Posterior vena cava (tissue), 2 donors: ENCODE data around the gene SAMD11. TPM values are rescaled to one million over a fixed set of nuclear protein-coding genes. Genes with fewer than 3 reads are reported as not detected.

Experiments
- DNase-seq: peaks from one replicate; pipeline ENCODE4 v3.0.0-alpha.2; 2020; ENCODE audit warnings: low spot score
- intact Hi-C, 2 donors: fragments of 100-400 bp; cut with DNase I; formaldehyde crosslinking; loops; one replicate each; pipeline versions ENCODE4 v1.14.1 to v1.14.2; 2022 to 2023
- total RNA-seq, 2 donors: library from RNA; stranded (reverse); fragmentation: NEBNext Ultra II Directional; extraction: Animal tissue kit (Norgen Biotek cat#: 25700); gene quantifications; one replicate each; pipeline ENCODE4 v1.2.1, GENCODE V29; 2021
- donor health status: DM: yes; HTN: yes; CAD: no.
- donor health status: DM: yes; HTN: yes; CAD: no.

SAMD11 gene
- total RNA-seq, 2 donors from 2014 or later = 16.5 to 38.0 TPM

GRCh38 chr1:954927-955326, 31.2 kb downstream of the SAMD11 start:
- no peak for DNase-seq
- intact Hi-C loops = no loop called here

GRCh38 chr1:955474-955873, 31.8 kb downstream of the SAMD11 start:
- intact Hi-C loops = no loop called here
- no peak for DNase-seq

DNA sequence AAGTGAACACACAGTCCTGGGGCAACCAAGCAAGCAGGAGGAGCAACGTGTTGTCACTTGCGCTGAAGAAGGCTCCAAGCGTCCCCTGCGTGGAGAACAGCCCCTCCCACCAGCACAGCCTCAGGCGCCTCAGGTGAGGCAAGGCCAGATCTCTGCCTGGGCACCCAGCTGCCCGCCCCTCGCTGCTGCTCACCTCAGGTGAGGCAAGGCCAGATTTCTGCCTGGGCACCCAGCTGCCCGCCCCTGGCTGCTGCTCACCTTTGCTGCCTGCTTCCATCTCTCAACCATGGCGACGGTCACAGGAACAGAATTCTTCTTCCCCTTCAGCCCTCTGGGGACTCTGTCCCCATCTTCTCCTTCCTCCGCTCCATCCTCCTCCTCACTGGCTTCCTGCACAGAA, 32.9 kb downstream of the SAMD11 start:
- DNase-seq = no peak
- intact Hi-C loops = no loop called here

- intact Hi-C loops = no loop called here
- DNase-seq = peak; percentile 98
Measured at GRCh38 chr1:958823-959730, 35.4 kb downstream of the SAMD11 start, which contains the start of gene NOC2L. TSS of gene NOC2L (minus strand) at chr1:959256. CDS start at chr1:959240, 16 bp downstream.

DNA sequence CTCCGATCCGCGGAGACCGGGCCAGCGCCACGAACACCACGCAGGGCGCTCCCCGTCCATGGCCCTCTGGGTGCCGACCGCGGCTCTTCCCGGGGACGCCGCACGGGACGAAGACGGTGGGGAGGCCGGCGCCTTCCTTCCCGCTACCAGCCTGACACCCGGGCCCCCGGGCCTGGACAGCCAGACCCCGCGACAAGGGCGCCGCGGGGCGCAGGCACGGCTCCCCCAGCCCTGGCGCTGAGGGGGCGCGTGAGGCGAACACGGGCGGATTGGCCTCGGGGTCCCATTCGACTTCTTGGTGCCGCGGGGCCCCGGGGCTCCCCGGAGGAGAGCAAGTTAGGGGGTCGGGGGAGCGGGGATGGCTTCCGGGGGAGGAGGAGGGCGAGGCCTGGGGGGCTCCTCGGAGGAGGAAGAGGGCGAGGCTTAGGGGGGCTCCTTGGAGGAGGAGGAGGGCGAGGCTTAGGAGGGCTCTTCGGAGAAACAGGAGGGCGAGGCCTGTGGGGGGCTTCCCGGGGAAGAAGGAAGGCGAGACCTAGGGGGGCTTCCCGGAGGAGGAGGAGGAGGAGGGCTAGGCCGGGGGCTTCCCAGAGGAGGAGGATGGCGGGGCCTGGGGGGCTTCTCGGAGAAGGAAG, 36.1 kb downstream of the SAMD11 start:
- intact Hi-C loops = no loop called here
- no peak for DNase-seq

- intact Hi-C loops = no loop called here
- peak; percentile 94 for DNase-seq
Measured at GRCh38 chr1:960363-961131, 36.8 kb downstream of the SAMD11 start, which contains the start of gene KLHL17. TSS of gene KLHL17 (plus strand) at chr1:960584. CDS start at chr1:960694, 110 bp downstream.

DNA sequence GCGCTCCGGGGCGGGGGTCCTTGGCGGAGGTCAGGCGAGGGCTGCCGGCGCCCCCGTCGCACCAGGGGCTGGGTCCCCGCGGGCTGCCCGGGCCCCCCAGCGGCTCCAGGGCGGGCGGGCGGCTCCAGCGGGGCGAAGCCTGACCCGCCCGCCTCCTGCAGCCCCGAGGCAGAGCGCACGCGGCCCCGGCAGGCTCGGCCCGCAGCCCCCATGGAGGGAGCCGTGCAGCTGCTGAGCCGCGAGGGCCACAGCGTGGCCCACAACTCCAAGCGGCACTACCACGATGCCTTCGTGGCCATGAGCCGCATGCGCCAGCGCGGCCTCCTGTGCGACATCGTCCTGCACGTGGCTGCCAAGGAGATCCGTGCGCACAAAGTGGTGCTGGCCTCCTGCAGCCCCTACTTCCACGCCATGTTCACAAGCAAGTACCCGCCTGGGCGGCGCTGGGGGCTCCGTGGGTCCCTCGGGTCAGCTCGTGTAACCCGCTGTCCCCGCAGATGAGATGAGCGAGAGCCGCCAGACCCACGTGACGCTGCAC, 37.5 kb downstream of the SAMD11 start:
- intact Hi-C loops = no loop called here
- DNase-seq = no peak

GRCh38 chr1:962381-963300, 38.9 kb downstream of the SAMD11 start:
- no peak for DNase-seq
- intact Hi-C loops = no loop called here

DNA sequence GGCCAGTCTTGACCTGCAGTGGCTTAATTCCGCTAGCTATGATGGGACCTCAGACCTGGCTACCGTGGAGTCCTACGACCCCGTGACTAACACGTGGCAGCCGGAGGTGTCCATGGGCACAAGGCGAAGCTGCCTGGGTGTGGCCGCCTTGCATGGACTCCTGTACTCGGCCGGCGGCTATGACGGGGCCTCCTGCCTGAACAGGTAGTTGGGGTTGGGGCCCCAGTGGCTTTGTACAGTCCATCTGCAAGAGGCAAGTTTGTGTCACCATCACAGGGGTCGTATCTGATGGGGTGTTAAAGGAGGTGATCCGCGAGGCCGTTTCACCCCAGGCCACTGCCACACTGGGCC, 39.6 kb downstream of the SAMD11 start:
- no peak for DNase-seq
- intact Hi-C loops = no loop called here

DNA sequence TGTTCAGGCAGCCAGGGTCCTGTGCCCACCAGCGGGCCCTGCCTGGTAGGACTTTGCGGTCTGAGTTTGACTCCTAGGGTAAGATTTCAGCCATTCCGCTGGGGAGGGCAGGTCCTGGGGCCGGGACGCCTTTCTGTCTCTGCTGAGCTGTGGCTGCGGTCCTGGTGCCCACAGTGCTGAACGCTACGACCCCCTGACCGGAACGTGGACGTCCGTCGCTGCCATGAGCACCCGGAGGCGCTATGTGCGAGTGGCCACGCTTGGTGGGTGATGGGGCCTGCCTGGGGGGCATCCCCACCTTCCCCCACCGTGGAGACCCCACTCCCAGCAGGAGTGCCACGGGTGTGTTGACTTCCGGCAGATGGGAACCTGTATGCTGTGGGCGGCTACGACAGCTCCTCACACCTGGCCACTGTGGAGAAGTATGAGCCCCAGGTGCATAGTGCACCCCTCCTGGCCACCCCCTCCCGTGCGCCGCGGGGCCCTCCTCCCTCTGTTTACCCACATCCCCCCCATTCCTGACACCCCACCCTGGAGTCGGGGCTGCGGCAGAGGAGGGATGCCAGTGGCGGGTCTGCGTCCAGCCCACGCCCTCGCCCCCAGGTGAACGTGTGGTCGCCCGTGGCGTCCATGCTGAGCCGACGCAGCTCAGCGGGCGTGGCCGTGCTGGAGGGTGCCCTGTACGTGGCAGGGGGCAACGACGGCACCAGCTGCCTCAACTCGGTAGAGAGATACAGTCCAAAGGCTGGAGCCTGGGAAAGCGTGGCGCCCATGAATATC, 40.2 kb downstream of the SAMD11 start:
- DNase-seq = no peak
- intact Hi-C loops = no loop called here

- no peak for DNase-seq
Measured at GRCh38 chr1:964691-965525, 41.2 kb downstream of the SAMD11 start.

DNA sequence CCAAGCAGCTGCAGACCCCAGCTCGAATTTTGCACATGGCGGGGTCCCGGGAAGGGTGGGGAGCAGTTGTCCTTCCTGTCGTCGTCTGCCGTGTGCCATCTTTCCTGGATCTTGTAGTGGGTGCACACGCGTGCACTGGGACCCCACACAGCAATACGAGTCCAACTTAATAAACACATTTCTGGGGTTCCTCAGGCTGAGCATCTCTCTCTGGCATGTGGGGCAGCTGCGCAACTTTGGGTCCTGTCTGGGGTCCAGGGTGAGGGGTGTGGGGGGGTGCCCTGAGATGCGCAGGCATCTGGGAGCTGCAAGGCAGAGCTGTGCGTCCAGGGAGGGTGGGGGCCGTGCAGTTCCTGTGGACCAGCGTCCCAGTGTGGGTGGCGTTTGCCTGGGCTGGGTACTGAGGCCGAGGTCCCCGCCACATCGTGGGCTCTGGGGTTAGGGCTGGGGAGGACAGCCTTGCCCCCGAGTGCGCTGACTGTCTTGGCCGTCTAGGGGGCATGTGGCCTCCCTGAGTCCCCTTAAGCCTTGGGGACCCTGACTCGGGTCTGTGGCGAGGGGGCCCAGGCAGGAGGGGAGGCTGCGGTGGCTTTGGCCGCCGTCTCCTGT, 41.9 kb downstream of the SAMD11 start:
- no peak for DNase-seq
- intact Hi-C loops = no loop called here

More at GRCh38 chr1:964691-965525, 41.2 kb downstream of the SAMD11 start:
- intact Hi-C loops = no loop called here

DNA sequence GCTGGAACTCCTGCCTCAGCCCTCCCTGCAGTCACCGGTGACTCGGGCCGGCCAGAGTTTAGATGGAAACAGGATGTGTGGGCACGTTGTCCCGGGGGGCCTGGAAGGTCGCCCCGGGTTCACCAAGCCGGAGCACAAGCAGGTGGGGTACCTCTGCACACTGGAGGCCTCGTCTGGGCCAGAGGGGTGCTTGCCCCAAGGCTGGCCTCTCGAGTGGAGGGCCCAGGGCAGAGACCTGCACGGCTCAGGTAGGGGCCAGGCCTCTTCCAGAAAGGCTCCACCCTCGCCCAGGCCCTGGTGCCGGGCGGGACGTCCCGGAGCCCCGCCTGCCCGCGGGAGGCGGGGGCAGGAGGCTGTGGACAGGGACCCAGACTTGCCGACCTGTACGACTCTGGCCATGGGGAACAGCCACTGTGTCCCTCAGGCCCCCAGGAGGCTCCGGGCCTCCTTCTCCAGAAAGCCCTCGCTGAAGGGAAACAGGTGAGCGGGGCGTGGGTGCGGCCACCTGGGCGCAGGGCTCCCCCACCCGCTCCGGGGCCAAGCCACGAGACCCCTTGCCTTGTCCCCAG, 42.5 kb downstream of the SAMD11 start, which contains the start of gene PLEKHN1:
TSS of gene PLEKHN1 (plus strand) at position 348 of the 569 bp plus-strand sequence. CDS start at position 398, 50 bp downstream.
- DNase-seq = no peak
- intact Hi-C loops = no loop called here

GRCh38 chr1:966704-967300, 43.1 kb downstream of the SAMD11 start:
- peak; percentile 93 for DNase-seq
- intact Hi-C loops = no loop called here

DNA sequence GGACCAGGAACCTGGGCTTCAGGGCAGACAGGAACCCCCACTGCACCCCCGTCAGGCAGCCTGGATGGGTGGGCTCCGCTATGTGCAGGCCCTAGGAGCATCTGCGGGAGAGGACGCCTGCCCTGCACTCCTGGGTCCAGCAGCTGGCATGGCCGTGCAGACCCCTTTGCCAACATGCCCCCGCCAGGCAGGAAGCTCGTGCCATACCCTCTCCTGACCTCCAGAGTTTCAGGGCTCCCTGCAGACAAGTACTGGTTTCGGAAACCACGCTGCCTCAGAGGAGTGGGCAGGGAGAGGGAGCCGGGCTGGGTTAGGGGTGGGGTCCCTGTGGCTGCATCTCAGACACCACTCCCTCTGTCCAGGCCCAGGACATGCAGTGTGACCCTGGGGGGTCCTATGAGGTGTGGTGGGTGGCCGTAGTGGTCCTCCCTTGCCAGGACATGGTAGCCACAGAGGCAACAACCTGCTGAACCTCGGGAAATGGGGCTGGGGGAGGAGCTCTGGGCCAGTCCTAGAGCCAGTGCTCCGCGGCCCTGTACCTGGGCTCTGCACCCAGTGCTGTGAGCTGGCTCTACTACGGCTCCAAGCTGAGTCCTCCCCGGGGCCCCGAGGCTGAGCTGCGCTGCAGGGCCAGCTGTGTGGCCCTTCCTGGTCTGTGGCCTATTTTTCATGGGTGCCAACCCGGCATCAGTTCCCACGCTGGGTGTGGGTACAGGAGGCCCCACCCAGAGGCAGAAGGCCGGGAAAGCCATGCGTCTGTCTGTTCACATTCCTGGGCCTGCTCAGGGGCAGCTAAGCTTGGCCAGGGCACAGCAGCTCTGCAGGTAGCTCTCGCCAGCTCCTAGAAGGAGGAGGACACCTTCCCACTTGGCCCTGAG, 44.0 kb downstream of the SAMD11 start:
- DNase-seq = no peak
- intact Hi-C loops = no loop called here
